Measurements from ENCODE around the gene FGFBP1. TPM values are rescaled to one million over a fixed set of nuclear protein-coding genes. Genes with fewer than 3 reads are reported as not detected.

FGFBP1 gene
- 2.8 TPM in 2 replicates for total RNA-seq (2014; rRNA removed; shearing (Covaris generic); ENCODE audit: low replicate concordance)

DNA sequence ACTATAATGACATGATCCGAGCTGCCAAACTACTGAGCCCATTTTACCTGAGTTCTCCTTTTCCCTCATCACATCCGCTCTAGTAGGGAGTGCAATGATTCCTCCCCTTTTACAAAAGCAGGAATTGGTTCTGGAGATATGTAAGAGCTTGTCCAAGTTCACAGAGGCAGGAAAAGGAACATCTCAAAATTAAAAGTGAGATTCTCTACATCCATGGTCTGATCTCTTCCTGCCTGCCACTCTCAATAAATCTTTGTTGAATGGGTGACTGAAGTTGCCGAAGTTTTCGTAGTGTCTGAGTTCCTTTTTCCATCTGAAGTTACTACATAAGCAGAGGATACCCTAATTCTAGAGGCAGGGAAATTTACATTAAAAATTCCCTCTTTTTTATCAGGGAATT, at the start of gene FGFBP1:
TSS of gene FGFBP1 (minus strand) at position 101 of the 400 bp plus-strand sequence. CDS start 2,108 bp downstream, outside the sequence.
- no peak for DNase-seq (ENCODE audit: low read depth)
- in situ Hi-C loops (cut with HindIII; ENCODE audit: low pct_unique_long_range_greater_than_20kb, low sequenced_read_pairs): no loop called here

DNA sequence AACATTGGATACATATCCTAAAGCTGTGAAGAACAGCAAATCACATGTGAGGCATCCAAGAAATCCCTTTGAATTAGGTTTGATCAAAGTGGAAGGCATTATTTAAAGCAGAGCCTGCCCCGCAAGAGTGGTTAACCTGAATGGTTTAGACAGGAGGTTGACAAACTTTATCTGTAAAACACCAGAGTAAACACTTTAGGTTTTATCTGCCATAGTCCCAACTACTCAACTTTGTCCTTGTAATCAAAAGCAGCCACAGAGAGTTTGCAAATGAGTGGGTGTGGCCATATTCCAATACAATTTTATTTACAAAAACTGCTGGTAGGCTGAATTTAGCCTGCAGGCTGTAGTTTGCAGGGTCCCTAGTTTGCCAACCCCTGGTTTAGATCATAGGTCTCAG, 49.7 kb upstream of the FGFBP1 start:
- in situ Hi-C loops (cut with HindIII; ENCODE audit: low pct_unique_long_range_greater_than_20kb, low sequenced_read_pairs): no loop called here
- no peak for DNase-seq (ENCODE audit: low read depth)

GRCh38 chr4:15986907-15987306, 48.4 kb upstream of the FGFBP1 start:
- in situ Hi-C loops (cut with HindIII; ENCODE audit: low pct_unique_long_range_greater_than_20kb, low sequenced_read_pairs): no loop called here

GRCh38 chr4:15983610-15984009, 45.1 kb upstream of the FGFBP1 start:
- in situ Hi-C loops (cut with HindIII; ENCODE audit: low pct_unique_long_range_greater_than_20kb, low sequenced_read_pairs): no loop called here
- DNase-seq (ENCODE audit: low read depth): no peak

More at GRCh38 chr4:15986907-15987306, 48.4 kb upstream of the FGFBP1 start:
- DNase-seq (ENCODE audit: low read depth): no peak

GRCh38 chr4:15982842-15983524, 44.4 kb upstream of the FGFBP1 start:
- DNase-seq (ENCODE audit: low read depth): peak; percentile 14
- in situ Hi-C loops (cut with HindIII; ENCODE audit: low pct_unique_long_range_greater_than_20kb, low sequenced_read_pairs): no loop called here

DNA sequence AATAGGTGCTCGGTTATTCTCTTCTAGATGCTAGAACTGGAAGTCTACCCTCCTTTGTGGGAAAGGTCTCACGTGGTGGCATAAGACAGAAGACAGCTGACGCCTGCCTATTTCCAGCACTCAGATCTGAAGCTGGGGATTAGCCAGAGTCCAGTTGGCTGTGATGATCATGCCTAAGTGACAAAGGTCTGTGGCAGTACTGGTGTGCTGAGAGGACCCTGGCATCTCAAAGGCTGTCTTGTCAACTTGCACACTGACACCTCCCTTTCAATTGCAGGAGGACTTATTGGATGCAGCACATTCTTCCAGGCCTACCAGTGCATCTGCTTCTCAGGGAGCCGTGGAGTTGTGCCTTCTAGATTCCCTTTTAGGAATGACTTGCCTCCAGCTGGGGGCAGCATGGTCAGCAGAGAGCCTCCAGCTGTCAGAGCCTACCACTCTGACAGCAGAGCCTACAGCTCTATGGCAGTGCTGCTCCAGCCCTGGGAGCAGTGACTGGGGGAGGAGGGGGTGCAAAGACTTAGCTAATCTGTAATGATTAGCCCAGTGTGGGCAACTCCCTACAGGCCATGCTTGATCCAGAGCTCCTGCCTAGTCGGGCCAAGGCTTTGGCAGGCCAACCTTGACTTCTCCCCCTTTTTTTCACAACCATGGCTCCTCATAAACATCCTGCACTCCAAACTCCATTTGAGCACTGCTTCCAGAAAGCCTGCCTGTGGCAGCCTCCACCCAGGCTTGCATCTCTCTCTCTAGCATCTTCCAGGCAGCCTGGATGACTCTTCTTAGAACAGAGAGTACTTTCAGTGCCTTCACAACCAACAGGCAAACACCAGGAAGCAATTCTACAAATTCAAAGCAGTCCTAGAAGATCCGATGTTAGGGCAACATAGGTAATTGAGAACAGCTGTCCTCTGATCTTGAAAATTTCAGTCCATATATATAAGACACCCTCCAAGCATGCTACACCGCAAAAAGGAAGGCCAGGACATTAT, 38.2 kb upstream of the FGFBP1 start:
- no peak for DNase-seq (ENCODE audit: low read depth)
- in situ Hi-C loops (cut with HindIII; ENCODE audit: low pct_unique_long_range_greater_than_20kb, low sequenced_read_pairs): no loop called here

DNA sequence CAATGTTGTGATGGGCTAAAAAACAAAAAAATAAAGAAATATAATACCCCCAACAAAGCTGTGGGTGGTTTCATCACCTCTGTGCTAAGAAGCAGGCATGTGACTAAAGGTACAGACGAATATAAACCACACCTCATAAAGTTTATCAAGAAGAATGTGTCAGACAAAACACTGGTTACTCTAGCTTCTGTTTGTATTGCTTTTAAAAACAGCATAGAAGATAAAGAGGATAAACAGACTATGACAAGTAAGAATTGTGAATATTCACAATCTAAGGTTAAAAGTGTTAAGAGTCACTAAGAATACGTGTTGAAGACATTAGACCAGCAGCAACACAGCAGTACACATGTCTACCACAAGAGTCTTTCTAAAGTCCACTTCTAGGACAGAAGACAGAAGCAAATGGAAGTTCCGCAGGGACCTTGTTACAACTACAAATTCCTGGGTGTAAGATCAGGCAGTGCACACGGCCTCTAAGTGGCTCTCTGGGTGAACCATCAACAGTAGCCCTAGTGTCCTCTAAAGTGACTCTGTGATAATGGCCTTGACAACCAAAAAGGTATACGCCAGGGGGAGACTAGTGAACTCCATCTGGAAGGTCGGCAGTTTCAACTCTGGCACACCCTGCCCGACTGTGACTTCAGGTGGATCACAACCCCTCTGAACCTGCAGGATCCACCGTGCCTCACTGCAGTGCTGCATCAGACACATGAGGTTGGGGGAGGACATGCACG, 32.7 kb upstream of the FGFBP1 start:
- in situ Hi-C loops (cut with HindIII; ENCODE audit: low pct_unique_long_range_greater_than_20kb, low sequenced_read_pairs): no loop called here

GRCh38 chr4:15968551-15969300, 30.2 kb upstream of the FGFBP1 start:
- in situ Hi-C loops (cut with HindIII; ENCODE audit: low pct_unique_long_range_greater_than_20kb, low sequenced_read_pairs): no loop called here

More for the DNA sequence above, 32.7 kb upstream of the FGFBP1 start:
- DNase-seq (ENCODE audit: low read depth): no peak

DNA sequence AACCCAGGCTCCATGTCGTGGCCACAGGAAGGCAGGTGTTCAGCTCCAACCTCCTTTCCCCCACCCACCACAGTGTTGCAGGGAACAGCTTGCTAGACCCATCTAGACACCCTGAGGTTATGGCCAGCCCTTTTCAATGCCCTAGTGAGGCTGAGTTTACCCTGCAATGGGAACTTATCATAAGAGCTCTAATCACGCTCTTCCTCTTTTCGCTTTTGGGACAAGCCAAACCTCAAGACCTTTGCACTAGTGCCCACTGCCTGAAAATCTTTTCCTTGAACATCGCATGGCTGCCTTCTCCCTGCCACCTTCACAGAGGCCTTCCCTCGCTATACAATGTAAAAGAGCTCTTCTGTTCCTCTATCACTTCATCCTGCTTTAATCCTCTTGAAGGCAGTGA, 26.8 kb upstream of the FGFBP1 start:
- in situ Hi-C loops (cut with HindIII; ENCODE audit: low pct_unique_long_range_greater_than_20kb, low sequenced_read_pairs): no loop called here
- DNase-seq (ENCODE audit: low read depth): no peak

More at GRCh38 chr4:15968551-15969300, 30.2 kb upstream of the FGFBP1 start:
- DNase-seq (ENCODE audit: low read depth): no peak

DNA sequence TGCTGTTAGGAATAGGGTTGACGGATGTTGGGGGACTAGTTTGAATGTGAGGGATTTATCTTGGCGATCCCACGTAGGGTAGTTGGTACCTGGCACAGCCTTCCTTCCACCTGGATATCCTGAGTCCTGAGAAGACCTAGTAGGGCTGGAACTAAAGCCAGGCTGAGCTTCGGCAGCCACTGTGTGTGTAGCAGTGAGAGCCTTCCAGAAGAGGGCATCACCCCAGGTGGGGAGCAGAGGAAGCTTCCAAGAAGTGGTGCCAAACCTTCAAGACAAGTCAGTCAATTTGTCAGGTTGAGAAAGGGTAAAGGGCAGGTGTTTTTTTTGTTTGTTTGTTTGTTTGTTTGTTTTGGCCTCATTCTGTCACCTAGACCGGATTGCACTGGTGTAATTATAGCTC, 25.6 kb upstream of the FGFBP1 start:
- in situ Hi-C loops (cut with HindIII; ENCODE audit: low pct_unique_long_range_greater_than_20kb, low sequenced_read_pairs): no loop called here
- DNase-seq (ENCODE audit: low read depth): no peak

GRCh38 chr4:15963576-15963975, 25.0 kb upstream of the FGFBP1 start:
- in situ Hi-C loops (cut with HindIII; ENCODE audit: low pct_unique_long_range_greater_than_20kb, low sequenced_read_pairs): no loop called here
- no peak for DNase-seq (ENCODE audit: low read depth)

GRCh38 chr4:15963001-15963451, 24.5 kb upstream of the FGFBP1 start, which contains the start of gene FGFBP2:
FGFBP2 (minus strand) TSS chr4:15963175; CDS start chr4:15963129, 46 bp downstream.
- peak; percentile 33 for DNase-seq (ENCODE audit: low read depth)
- in situ Hi-C loops (cut with HindIII; ENCODE audit: low pct_unique_long_range_greater_than_20kb, low sequenced_read_pairs): no loop called here

- no peak for DNase-seq (ENCODE audit: low read depth)
- in situ Hi-C loops (cut with HindIII; ENCODE audit: low pct_unique_long_range_greater_than_20kb, low sequenced_read_pairs): no loop called here
These were observed 23.4 kb upstream of the FGFBP1 start for GRCh38 chr4:15961781-15962510.

DNA sequence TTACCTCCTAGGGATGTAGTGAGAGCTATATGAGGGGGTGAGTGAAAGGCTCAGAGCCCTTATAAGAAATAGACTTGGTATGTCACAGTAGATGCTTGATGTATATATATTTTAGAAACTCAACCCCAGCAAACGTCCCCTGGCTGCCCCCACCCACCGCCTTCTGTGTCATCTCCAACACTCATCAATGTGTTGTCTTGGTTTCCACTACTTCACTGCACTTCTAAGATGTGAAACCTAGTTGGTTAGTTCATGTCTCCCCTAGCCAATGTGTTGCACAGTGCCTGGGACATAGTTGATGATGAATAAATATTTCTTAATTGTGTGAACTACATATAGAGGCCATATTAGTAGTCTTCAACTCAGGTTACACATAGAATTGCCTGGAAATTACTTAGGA, 20.0 kb upstream of the FGFBP1 start:
- DNase-seq (ENCODE audit: low read depth): no peak
- in situ Hi-C loops (cut with HindIII; ENCODE audit: low pct_unique_long_range_greater_than_20kb, low sequenced_read_pairs): no loop called here

DNA sequence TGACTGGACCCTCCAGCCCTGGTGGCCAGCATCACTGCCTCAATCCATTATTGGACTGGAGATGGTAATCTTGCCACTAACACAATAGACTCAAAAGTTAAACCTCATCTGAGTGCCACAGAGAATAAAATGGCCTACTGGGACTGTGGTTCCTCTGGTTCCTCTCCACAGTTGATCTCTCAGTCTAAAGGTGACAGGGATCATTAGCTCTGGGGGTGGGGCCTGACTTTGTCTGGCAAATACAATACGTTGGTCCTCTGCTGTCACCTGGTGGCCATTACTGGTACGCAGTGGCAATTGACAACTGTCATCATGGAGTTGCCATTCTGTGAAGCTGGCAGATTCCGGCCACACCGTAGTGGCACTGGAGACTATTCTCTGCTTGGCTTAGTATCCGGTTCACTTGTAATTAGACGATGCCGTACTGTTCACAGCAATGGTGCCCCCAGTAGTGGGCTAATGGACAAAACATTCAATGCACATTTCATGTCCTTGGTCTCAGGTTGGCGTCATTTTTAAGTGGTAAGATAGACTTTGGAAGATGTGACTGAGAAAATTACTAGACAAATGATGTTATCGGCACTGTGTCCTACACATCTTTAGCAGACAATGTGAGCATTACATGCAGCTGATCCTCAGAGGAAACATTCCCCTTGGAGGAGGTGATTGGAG, 17.8 kb upstream of the FGFBP1 start:
- in situ Hi-C loops (cut with HindIII; ENCODE audit: low pct_unique_long_range_greater_than_20kb, low sequenced_read_pairs): no loop called here

GRCh38 chr4:15955670-15956069, 17.1 kb upstream of the FGFBP1 start:
- peak; percentile 8 for DNase-seq (ENCODE audit: low read depth)
- in situ Hi-C loops (cut with HindIII; ENCODE audit: low pct_unique_long_range_greater_than_20kb, low sequenced_read_pairs): no loop called here

More for the DNA sequence above, 17.8 kb upstream of the FGFBP1 start:
- peak; percentile 64 for DNase-seq (ENCODE audit: low read depth)
